Fibroblast of mammary gland (primary cell): ENCODE results near the gene PARD3B.

Source experiments
- DNase-seq: peaks from one replicate; pipeline ENCODE4 v3.0.0-alpha.2; 2010; ENCODE audit warnings: low read depth
- H3K4me3 ChIP-seq: 2 replicates; pipeline ENCODE4 v1.5.1; 2011; ENCODE audit warnings: low read depth, mild to moderate bottlenecking, low read length, moderate library complexity; ENCODE audit not compliant: control insufficient read depth
- CTCF ChIP-seq: conservative IDR thresholded peaks from 2 replicates; pipeline ENCODE4 v1.5.1; 2011; ENCODE audit warnings: low read depth, low read length, inconsistent platforms; ENCODE audit not compliant: control insufficient read depth, insufficient read depth

Gene PARD3B

GRCh38 chr2:205661281-205661680 is 1116.0 kb downstream of the PARD3B start:
- TF ChIP-seq CTCF, result no peak
- no peak for DNase-seq
- H3K4me3 ChIP-seq, result no peak overlapping the region

GRCh38 chr2:205662206-205662965 is 1117.1 kb downstream of the PARD3B start:
- no peak for DNase-seq
- no peak for TF ChIP-seq CTCF
- H3K4me3 ChIP-seq, result no peak overlapping the region

- TF ChIP-seq CTCF, result no peak
- no peak overlapping the region for H3K4me3 ChIP-seq
- DNase-seq, result no peak
Observed at GRCh38 chr2:205665791-205666190, 1120.5 kb downstream of the PARD3B start.
